ENCODE data around the gene ARHGDIA. TPM values are rescaled to one million over a fixed set of nuclear protein-coding genes. Genes with fewer than 3 reads are reported as not detected.

ARHGDIA gene
- total RNA-seq, 5 donors from 2014 or later (not counting 1 experiment from before 2014, with no cell fraction given): 473 to 577 (median 504) TPM

DNA sequence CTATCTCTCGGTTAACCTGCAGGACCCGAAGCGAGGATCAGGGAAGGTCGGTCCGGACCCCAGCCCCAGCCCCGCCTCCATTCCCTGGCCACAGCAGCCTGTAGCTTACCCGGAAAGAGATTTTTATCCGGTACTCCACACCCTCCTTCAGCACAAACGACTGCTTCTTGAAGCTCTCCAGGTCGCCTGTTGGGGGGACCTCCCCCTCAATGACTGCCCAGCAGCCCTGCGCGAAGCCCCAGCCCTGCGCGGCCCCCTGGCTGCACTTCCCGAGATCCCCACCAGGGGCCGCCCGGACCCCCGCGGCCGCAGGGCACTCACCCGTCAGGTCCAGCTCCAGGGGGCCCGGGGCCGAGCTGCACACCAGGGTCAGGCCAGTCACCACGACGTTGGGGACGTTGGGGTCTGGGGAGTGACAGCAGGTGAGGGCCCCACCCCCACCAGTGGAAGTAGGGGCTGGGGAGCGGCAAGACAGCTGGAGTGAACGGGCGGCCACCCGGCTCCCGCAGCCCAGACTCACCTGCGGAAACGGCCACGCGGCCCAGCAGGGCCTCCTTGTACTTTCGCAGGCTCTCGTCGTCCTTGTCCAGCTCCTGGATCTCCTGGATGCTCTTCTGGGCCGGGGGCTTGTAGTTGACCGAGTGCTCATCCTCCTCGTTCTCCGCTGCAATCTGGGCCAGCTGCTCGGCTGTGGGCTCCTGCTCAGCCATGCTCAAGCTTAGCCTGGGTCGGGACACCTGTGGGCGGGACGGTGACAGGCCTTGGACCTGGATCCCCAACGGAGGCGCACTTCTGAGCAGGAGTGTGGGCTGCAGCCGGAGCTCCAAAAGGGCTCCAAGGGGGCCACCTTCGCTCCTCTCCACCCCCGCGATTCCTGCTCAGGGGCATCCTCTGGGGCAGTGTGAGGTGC, 1.7 kb downstream of the ARHGDIA start:
- no peaks in the 10 kb centered on the region for H3K36me3 Mint-ChIP-seq
- DNase-seq (peak in 8 of 35 experiments; percentile 15 to 50 (median 28)), ATAC-seq (replicated peaks in 1 of 4) (no peak)
- H3K9me3 ChIP-seq: no peaks in the 10 kb centered on the region
- CTCF ChIA-PET: interaction anchor here (0.5 to 0.7 kb wide), 2 partner anchors 81 to 84 kb away, joined by 3 to 4 read pairs; no protein-coding TSS in a partner anchor
- H3K27me3 Mint-ChIP-seq: no peaks in the 10 kb centered on the region
- no peaks in the 10 kb centered on the region for H3K9me3 Mint-ChIP-seq
- 45% methylated on average over 40 of the region's 52 CpGs for WGBS (ENCODE audit: insufficient coverage)
- no peaks in the 10 kb centered on the region for H3K27me3 ChIP-seq (replicated peaks in 1 of 2; ENCODE audit: control insufficient read depth in 2 of 2, extremely low read depth in 1 of 2, insufficient read depth in 2 of 2, low read length in 1 of 2)
- peak overlapping the region; percentile 87 to 88 for H3K27ac Mint-ChIP-seq
- H3K4me3 Mint-ChIP-seq: peak overlapping the region; percentile 81 to 84 (median 82)
- peaks cover 12 to 30% of the 10 kb centered on the region in 2 donors for H3K36me3 ChIP-seq (ENCODE audit: control insufficient read depth in 2 of 2, extremely low read depth in 1 of 2, insufficient read depth in 1 of 2, low read length in 1 of 2)
- peaks cover 10 to 66% of the 10 kb centered on the region in 2 experiments for H3K4me1 ChIP-seq (ENCODE audit: control insufficient read depth in 1 of 2, extremely low read depth in 1 of 2, insufficient read depth in 2 of 2, low read length in 2 of 2)
- H3K4me3 ChIP-seq (ENCODE audit: control insufficient read depth in 1 of 2, extremely low read depth in 1 of 2, low read length in 1 of 2): peak overlapping the region; percentile 62 to 81
- H3K4me1 Mint-ChIP-seq: peaks cover 35 to 51% (median 39%) of the 10 kb centered on the region in 3 donors
- POLR2A ChIA-PET: no interaction called here
- H3K27ac ChIP-seq (ENCODE audit: low read length): peak overlapping the region; percentile 69

DNA sequence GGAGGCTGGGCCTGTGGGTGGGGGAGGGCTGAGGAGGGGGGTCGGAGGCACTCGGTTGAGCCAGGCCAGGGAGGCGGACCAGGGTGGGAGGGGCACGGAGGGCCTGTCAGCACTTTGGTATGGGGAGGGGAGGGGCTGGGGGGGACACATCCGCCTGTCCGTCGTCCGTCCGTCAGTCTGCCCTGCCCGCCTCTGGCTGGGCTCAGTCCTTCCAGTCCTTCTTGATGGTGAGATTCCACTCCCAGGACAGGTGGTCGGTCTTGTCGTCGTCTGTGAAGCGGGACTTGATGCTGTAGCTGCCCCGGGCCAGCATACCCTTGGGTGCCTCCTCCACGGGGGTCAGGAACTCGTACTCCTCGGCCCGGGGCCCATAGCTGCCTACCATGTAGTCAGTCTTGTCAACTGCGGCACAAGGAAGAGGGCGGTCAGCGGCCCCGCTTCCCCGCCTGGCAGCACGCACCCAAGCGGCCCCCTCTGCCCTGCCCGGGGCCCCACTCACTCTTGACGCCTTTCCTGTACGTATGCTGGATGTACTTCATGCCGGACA, 2.4 kb downstream of the ARHGDIA start:
- no peaks in the 10 kb centered on the region for H3K9me3 Mint-ChIP-seq
- H3K27me3 Mint-ChIP-seq: no peaks in the 10 kb centered on the region
- Histone ChIP-seq H3K36me3 (ENCODE audit: control insufficient read depth in 2 of 2, extremely low read depth in 1 of 2, insufficient read depth in 1 of 2, low read length in 1 of 2) (peaks cover 12 to 34% of the 10 kb centered on the region in 2 donors), H3K27me3 (replicated peaks in 1 of 2; ENCODE audit: control insufficient read depth in 2 of 2, extremely low read depth in 1 of 2, insufficient read depth in 2 of 2, low read length in 1 of 2) (no peaks in the 10 kb centered on the region), H3K4me3 (ENCODE audit: control insufficient read depth in 1 of 2, extremely low read depth in 1 of 2, low read length in 1 of 2) (no peak overlapping the region), H3K27ac (ENCODE audit: low read length) (peak overlapping the region; percentile 44), H3K4me1 (ENCODE audit: control insufficient read depth in 1 of 2, extremely low read depth in 1 of 2, insufficient read depth in 2 of 2, low read length in 2 of 2) (peaks cover 10 to 71% of the 10 kb centered on the region in 2 experiments), H3K9me3 (no peaks in the 10 kb centered on the region)
- 89% methylated on average over 20 of the region's 30 CpGs for WGBS (ENCODE audit: insufficient coverage)
- H3K4me1 Mint-ChIP-seq: peaks cover 34 to 47% (median 35%) of the 10 kb centered on the region in 3 donors
- peak overlapping the region in 2 of 3 donors; percentile 41 to 81 for H3K4me3 Mint-ChIP-seq
- ChIA-PET CTCF (no interaction called here), POLR2A (no interaction called here)
- DNase-seq (no peak), ATAC-seq (replicated peaks in 1 of 4) (no peak)
- no peaks in the 10 kb centered on the region for H3K36me3 Mint-ChIP-seq
- no peak overlapping the region for H3K27ac Mint-ChIP-seq

DNA sequence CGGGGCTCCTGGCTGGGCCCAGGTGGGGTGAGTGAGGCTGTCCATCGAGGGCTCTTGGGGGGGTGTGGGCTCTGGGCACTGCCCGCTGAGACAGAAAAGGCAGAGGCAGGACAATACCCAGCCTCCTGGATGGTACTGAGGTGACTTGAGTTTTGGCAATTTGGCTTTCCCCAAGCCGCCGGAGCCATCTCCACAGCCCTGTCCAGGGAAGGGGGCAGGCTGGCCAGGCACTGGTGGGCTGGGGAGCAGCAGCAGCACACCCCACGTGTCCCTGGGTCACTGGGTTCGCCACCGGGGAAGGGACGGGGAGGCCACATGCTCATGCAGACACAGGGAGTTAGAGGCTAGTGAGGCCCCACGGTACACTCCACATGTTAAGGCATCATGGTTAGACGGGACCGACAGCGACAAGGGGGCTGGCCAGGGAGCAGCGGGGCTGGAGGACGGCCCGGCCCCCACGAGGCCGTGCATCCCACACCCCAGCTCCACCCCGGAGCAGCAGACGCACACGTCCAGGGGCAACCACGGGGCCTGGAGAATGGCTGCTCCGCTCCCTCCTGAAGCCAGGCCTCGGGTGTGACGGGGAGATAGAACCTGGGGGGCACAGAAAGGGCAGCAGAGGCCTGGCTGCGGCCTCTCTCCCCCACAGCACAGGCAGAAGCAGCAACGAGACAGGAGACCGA, 3.0 kb downstream of the ARHGDIA start:
- Histone ChIP-seq H3K27me3 (replicated peaks in 1 of 2; ENCODE audit: control insufficient read depth in 2 of 2, extremely low read depth in 1 of 2, insufficient read depth in 2 of 2, low read length in 1 of 2) (no peaks in the 10 kb centered on the region), H3K36me3 (ENCODE audit: control insufficient read depth in 2 of 2, extremely low read depth in 1 of 2, insufficient read depth in 1 of 2, low read length in 1 of 2) (peaks cover 12 to 39% of the 10 kb centered on the region in 2 donors), H3K4me1 (ENCODE audit: control insufficient read depth in 1 of 2, extremely low read depth in 1 of 2, insufficient read depth in 2 of 2, low read length in 2 of 2) (peaks cover 10 to 69% of the 10 kb centered on the region in 2 experiments), H3K4me3 (ENCODE audit: control insufficient read depth in 1 of 2, extremely low read depth in 1 of 2, low read length in 1 of 2) (no peak overlapping the region), H3K9me3 (no peaks in the 10 kb centered on the region), H3K27ac (ENCODE audit: low read length) (no peak overlapping the region)
- Mint-ChIP-seq H3K27ac (no peak overlapping the region), H3K9me3 (no peaks in the 10 kb centered on the region), H3K4me1 (peaks cover 37 to 50% (median 39%) of the 10 kb centered on the region in 3 donors), H3K27me3 (no peaks in the 10 kb centered on the region), H3K4me3 (peak overlapping the region in 2 of 3 donors; percentile 37 to 81), H3K36me3 (peaks cover 3% of the 10 kb centered on the region)
- ATAC-seq (replicated peaks in 1 of 4) (no peak), DNase-seq (no peak)
- WGBS (ENCODE audit: insufficient coverage): 90% methylated on average over 18 of the region's 28 CpGs
- ChIA-PET CTCF (no interaction called here), POLR2A (no interaction called here)

DNA sequence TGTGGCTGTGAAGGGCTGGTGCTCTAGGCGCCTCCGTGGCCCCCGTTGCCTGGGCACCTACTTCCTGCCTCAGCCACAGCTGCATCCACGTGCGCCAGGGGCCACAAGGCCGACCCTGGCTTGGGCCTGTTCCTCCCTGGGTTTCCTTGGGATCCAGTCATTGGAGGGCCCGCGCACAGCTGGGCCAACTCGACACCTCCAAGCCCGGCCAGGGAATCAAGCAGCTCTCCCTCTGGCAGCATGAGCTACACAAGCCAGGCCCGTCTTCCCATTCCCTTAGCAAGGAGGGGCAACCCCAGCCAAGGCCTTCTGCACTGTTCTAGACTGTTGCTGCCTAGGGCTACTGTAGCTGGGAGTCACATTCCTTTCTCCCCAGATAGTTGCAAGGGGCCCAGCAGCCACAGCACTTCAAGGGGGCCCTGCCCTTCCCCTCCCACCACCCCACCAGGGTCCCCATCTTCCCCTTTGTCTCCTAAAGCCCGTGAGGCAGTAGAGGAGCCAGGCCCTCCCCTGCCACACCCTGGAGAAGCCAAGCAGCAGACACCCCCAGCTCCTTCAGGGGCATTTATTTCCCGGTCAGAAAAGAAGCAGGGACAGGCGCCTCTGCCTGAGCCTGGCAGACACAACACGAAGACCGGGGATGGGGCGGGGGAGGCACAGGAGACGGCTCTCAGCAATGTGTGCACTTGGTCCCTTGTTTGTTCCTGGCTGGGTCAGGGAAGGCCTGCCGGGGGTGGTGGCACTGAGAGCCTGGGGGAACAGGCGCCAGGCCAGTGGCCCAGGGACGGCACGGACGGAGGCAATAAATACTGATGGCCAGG, 3.8 kb downstream of the ARHGDIA start:
- Histone ChIP-seq H3K27ac (ENCODE audit: low read length) (peak overlapping the region; percentile 48), H3K9me3 (no peaks in the 10 kb centered on the region), H3K4me1 (ENCODE audit: control insufficient read depth in 1 of 2, extremely low read depth in 1 of 2, insufficient read depth in 2 of 2, low read length in 2 of 2) (peaks cover 7 to 66% of the 10 kb centered on the region in 2 experiments), H3K36me3 (ENCODE audit: control insufficient read depth in 2 of 2, extremely low read depth in 1 of 2, insufficient read depth in 1 of 2, low read length in 1 of 2) (peaks cover 15 to 40% of the 10 kb centered on the region in 2 donors), H3K27me3 (replicated peaks in 1 of 2; ENCODE audit: control insufficient read depth in 2 of 2, extremely low read depth in 1 of 2, insufficient read depth in 2 of 2, low read length in 1 of 2) (no peaks in the 10 kb centered on the region), H3K4me3 (ENCODE audit: control insufficient read depth in 1 of 2, extremely low read depth in 1 of 2, low read length in 1 of 2) (no peak overlapping the region)
- POLR2A ChIA-PET: interaction anchor here in 1 of 2 donors (0.6 kb wide), 1 partner anchor 109 kb away, joined by 3 read pairs; no protein-coding TSS in a partner anchor
- Mint-ChIP-seq H3K4me1 (peaks cover 36 to 49% (median 39%) of the 10 kb centered on the region in 3 donors), H3K27ac (peak overlapping the region; percentile 55 to 76), H3K36me3 (peaks cover 3% of the 10 kb centered on the region), H3K4me3 (peak overlapping the region in 2 of 3 donors; percentile 17 to 81), H3K9me3 (no peaks in the 10 kb centered on the region), H3K27me3 (no peaks in the 10 kb centered on the region)
- DNase-seq: peak in 6 of 35 experiments; percentile 16 to 28 (median 24)
- ATAC-seq (replicated peaks in 1 of 4): no peak
- 55% methylated on average over 22 of the region's 23 CpGs for WGBS (ENCODE audit: insufficient coverage)
- CTCF ChIA-PET: no interaction called here

DNA sequence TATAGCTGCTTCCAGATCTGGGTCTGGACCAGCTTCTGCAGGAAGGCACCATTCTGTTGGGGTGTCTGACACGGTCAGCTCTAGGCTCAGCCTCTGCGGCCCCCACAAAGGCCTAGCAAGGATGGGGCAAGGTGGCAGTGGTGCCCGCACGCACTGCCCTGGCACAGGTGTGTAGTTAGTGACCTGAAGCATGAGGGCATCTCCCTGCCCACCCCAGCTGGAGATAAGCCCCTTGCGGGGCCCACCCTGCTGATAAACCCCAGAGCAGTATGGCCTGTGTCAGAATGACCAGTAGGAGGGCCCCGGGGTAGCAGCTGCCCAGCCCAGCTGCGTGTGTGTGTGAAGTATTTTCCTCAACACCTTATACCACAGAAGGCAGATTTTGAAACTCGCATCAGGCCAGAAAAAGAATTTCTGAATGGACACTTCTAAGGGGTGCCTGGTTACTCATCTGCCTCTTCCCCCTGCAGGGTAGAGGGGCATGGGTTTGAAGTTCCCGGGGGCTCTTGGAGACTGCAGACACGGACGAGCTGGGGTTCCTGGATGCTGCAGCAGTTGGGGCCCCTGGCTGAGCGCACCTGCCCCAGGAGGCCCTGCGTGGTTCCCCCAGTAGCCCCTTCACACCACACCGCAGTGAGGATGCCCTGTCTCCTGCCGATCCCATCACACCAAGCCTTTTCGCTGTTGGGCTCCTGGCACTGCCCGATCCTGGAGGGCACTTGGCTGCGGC, 4.5 kb downstream of the ARHGDIA start:
- Mint-ChIP-seq H3K9me3 (no peaks in the 10 kb centered on the region), H3K27me3 (no peaks in the 10 kb centered on the region), H3K36me3 (peaks cover 3% of the 10 kb centered on the region), H3K4me3 (peak overlapping the region in 1 of 3 donors; percentile 27), H3K27ac (peak overlapping the region; percentile 34 to 76), H3K4me1 (peaks cover 35 to 48% (median 38%) of the 10 kb centered on the region in 3 donors)
- ATAC-seq (replicated peaks in 1 of 4) (no peak), DNase-seq (peak in 3 of 35 experiments; percentile 18 to 19 (median 19))
- H3K36me3 ChIP-seq (ENCODE audit: control insufficient read depth in 2 of 2, extremely low read depth in 1 of 2, insufficient read depth in 1 of 2, low read length in 1 of 2): peaks cover 15 to 40% of the 10 kb centered on the region in 2 donors
- no peak overlapping the region for H3K4me3 ChIP-seq (ENCODE audit: control insufficient read depth in 1 of 2, extremely low read depth in 1 of 2, low read length in 1 of 2)
- H3K4me1 ChIP-seq (ENCODE audit: control insufficient read depth in 1 of 2, extremely low read depth in 1 of 2, insufficient read depth in 2 of 2, low read length in 2 of 2): peaks cover 10 to 65% of the 10 kb centered on the region in 2 experiments
- ChIA-PET POLR2A (interaction anchor here in 1 of 2 donors (0.6 kb wide), 1 partner anchor 109 kb away, joined by 3 read pairs; no protein-coding TSS in a partner anchor), CTCF (no interaction called here)
- WGBS (ENCODE audit: insufficient coverage): 61% methylated on average over 5 of the region's 18 CpGs
- peak overlapping the region; percentile 48 for H3K27ac ChIP-seq (ENCODE audit: low read length)
- H3K9me3 ChIP-seq: no peaks in the 10 kb centered on the region
- H3K27me3 ChIP-seq (replicated peaks in 1 of 2; ENCODE audit: control insufficient read depth in 2 of 2, extremely low read depth in 1 of 2, insufficient read depth in 2 of 2, low read length in 1 of 2): no peaks in the 10 kb centered on the region

Data from T-cell (primary cell).